Kidney capillary endothelial cell (primary cell): ENCODE measurements around the gene RPL37A.

ENCODE experiments used
- DNase-seq: peaks from one replicate; pipeline ENCODE4 v3.0.0-alpha.2; 2018; ENCODE audit warnings: low spot score

Gene RPL37A

GRCh38 chr2:216548901-216549331, 50.3 kb downstream of the RPL37A start:
- DNase-seq = no peak

DNA sequence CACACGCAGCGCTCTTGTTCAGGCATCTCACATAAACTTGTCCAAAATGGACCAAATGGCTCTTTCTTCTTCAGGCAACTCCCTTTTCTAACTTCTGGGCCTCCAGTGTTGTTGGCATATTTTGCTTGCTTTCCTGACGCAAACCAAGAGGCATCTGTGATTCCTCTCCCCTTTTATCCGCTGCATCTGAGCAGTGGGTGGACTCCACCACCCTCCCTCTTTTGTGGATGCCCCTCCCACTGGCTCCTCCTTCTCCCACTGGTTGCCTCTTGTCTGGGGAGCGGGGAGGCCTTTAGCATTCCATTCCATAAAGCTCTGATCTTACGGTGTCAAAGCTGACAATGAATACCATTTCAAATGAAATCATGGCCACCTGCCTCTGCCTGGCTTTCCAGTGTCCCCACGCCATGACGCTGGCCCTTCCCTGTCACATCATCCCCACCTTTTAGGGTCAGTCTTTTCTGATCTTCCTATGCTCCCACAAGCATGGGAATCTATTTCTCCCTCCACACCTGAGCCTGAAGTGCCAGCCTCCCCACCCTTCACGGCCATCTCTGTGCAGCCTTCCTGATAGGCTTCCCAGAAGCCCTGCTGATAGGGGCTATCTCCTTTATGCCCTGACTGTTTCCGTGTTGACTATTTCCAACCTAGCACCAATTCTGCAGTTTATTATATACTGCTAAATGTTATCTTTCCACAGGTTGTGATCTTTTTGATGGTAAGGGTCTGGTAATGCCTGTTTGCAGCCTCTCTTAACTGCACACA, 51.5 kb downstream of the RPL37A start:
- no peak for DNase-seq

DNA sequence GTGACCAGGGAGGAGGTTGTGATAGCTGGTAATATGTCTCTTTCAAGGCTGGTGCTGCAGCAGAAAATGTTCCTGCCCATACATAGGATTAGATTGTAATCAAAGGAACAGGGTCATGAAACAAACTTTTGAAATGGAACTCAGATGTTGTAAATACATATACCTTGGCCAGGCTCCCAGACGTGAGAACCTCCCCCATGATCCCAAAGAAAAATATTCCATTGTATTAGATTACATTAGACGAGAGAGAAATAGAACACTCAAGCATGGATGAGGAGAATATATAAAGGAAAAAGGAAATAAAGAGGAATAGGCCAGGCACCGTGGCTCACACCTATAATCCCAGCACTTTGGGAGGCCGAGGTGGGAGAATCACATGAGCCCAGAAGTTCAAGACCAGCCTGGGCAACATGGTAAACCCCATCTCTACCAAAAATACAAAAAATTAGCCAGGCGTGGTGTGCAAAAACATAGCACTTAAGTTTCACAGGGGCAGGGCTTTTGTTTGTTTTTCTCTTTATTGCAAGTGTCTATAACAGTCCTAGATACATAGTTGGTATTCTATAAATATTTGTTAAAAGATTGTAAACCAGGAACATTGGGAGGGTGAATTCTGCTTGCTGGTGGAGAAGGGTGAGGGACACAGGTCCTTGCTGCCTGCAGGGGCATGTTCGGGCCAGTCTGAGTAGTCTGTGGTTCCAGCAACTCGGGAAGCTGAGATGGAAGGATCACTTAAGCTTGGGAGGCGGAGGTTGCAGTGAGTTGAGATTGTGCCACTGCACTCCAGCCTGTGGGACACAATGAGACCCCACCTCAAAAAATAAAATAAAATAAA, 52.8 kb downstream of the RPL37A start:
- no peak for DNase-seq

DNA sequence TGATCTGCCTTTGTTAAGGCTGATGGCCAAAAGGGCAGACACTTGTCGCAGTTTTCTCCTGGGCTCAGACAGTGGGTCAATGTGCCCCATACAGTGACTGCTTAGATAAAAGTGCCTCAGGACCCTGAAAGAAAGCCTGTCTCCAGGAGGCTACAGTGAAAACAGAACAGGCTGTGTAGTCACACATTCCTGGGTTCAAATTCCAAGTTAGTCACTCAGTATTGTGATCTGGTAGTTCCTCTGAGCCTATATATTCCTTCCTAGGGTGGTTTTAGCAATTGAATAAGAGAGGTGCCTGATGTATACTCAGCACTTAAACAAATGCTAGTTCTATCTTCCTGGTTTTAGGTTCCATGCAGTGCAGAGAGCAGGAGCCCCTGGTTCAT, 54.4 kb downstream of the RPL37A start:
- DNase-seq = no peak
